Activated T-cell treated with anti-CD3 and anti-CD28 coated beads, Interleukin-2, amount 50 U/mL, for 48 hours (primary cell): ENCODE measurements around the gene RHOBTB3.

Experiments
- DNase-seq, 2 experiments: peaks; one replicate each; pipeline ENCODE4 v3.0.0-alpha.2; 2020

The RHOBTB3 gene

DNA sequence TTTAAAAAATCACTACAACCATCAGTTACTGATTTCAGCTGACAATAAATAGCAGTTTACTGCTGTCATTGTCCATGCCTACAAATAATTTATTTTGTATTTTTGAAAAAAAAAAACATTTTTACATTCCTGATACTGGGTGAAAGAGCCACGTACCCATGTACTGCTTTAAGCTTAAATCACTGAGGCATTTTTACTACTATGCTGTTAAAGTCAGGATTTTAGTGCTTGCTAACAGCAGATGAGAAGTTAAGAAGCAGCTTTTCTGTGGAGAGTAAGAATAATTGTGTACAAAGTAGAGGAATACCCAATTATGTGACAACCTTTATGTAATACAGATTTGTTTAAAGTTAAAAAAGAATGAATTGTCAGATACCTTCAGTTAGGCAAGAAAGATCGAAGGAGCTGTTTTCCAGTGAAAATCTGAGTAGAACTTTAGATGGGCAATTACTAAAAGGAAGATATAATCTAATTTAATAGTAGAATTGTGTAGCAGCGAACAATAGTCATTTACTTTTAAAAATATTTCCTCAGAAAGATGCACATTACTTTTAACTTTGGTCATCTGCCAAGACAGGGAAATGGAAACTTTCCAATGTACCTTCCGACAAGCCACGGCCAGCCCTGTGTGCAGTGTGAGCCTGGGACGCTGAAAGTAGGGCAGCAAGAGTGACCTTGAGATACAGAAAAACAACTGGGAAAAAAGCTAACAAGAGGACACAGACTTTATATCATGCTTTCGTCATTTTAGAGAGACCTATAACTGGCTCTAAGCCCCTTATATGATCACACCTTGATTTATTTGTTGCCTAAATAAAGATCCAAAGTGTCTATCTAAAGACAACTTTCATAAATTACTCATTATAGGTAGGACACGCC, 39.9 kb downstream of the RHOBTB3 start:
- DNase-seq, result no peak

DNA sequence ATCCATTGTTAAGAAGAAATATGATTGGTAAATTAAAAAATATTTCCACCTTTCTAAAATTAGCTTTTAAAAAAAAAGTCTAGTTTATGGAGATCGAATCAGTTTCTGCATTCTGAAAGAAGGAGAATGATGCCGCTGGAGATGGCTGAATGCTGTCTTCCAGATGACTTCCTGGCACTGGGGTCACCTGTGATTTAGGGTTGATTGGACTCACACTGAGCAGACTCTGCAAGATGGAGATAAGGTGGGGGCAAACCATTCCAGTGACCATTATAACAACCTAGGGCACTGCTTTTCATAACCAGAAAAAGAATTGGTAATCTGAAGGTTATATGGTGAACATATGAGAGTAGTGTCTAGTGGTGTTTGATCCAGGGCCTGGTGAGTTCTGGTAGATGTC, 40.8 kb downstream of the RHOBTB3 start:
- no peak for DNase-seq

DNA sequence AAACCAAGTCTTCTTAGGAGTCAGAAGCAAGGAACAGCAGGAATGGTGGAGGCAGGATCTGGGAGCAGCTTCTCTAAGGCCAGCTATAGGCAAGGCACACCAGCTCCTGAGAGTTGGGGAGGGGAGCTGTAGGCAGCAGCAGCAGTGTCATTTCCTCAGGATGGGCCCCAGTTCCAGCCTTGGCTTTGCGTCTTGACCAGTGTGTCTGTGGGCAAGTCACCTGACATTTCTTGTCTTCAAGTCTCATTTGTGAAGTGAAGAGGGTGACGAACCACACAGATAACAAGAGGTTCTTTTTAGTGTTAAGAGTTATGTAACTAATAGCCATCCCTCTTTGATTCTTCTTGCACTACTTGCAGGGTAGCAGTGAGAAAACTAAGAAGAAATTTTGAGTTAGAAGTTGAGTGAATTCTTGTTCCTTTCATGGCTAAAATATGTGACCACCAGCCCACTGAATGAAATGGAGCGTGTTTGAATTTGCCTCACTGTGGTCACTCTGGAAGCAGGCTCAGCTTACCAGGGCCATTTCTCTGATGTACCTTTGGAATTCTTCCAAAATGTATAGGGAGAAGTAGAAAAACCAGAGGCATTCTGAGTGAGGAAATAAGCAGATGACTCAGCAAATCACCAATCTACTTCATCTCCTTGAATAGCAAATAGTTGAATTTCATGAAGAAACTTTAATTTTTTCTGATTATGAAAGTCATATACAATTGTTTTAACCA, 42.4 kb downstream of the RHOBTB3 start:
- no peak for DNase-seq

DNA sequence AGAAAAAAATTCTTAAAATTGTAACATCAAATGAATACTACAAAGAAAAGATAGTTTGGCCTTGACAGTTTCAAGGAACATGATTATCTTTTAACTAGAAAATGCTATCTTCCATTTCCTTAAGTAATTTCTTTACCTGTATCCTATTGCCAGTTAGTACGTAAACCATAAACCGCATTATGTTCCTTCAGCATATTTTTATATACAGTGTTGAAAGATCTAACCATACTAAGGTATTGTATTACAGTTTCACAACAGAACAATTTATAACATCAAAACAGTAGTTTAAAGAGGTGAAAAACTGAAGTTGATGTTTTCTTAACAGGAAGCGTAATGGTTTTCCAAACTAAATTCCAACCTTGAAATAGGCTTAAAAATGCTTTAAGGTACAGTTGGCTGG, 46.3 kb downstream of the RHOBTB3 start:
- DNase-seq, result no peak

DNA sequence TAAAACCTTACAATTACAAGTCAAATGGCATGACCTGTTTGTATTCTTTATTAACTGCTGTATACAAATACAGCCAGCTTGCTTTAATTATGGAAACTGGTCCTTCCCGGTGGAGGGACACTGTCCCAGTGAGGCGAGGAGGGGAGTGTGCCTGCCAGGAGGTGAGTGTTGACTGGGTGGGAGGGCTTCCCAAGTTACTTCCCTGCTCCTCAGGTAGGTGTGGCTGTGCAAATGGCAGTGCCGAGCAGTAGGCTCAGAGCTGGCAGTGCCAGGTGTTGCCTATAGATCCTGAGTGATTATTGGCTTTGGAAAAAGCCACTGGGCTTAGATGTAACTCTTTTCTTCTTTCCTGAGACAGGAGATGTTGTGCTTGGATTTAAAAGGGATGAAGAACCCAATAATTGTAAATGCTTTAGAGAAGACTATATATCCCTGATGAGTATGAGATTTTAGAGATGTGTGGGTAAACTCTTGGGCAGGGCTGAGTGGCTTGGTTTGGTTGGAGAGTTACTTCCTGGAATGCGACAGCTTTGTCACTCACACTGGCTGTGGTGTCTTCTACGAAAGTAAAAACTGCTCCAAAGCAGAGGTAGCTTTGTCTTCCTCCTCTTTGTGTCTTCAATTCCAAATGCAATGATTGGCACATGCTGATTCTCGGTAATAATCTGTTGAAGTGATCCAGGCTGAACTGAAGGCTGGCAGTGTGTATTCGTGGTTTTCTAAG, 47.7 kb downstream of the RHOBTB3 start:
- no peak for DNase-seq

DNA sequence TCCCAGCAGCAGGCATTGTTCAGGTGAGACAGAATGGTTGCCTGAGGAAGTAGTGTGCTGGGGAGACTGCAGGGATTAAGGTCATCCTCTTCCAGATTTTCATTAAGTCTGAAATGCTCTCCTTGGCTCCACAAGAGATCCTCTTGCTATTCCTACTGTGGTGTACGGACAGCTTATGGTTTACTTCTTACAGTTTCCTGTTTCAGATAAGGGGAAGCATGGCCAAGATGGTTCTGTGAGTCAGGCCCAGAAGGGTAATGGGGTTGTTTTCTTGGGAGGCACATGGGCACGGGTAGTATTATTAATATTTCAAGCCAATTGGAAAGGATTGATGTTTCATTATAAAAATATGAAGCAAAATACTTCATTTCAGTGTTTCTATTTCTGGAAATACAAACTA, 48.5 kb downstream of the RHOBTB3 start:
- no peak for DNase-seq

DNA sequence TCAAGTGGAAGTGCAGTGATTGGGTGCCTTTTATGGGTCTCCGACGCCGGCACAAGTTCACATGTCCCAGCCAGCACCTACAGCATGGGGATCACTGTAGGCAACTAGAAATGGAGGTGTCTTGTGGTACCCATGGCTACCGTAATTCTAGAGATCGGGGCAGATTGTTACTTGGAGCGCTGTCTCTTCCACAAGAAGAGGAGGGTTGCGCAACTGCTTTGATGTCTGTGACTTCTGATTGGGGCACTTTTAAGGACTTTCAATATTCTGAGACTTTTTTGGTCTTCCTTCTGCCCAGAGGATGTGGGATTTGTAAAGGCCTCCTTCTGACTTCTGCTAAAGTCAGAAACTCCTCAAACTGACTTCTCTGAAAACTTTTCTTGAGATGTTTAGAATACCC, 49.5 kb downstream of the RHOBTB3 start:
- no peak for DNase-seq

DNA sequence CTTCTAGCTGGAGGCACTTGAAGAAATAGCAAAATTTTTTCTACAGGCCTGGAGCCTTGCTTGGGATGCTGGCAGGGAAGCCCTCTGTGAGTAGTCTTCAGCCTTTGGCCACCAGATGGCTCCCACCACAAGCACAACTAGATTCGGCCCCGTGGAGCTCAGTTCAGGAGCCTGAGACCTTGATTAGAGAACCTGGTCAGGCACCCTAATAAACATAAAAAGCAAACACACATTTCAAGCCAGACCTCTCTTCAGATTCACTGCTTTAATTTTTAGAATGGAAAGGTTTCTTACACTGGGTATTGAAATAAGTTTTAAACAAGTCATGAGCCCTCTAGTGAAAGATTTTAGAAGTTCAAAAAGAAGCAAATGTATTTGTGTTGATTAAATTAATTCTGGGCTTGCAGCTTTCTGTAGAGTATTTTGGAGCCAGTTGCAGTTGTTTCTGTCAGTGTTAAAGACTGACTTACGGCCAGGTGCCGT, 50.0 kb downstream of the RHOBTB3 start:
- DNase-seq, result peak; percentile 77 to 78

DNA sequence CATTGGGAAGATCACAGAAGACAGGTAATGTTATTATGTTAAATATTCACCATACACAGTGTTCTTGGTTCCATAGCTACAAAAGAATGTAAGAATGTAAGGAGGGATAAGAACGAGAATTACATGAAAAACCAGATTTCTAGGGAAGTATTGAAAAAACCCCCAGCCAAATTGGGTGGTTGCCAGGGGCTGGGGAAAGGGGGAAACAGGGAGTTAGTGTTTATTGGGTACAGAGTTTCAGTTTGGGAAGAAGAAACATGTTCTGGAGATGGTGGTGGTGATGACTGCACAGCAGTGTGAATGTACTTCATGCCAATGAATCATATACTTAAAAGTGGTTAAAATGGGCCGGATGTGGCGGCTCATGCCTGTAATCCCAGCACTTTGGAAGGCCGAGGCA, 51.0 kb downstream of the RHOBTB3 start:
- DNase-seq, result no peak

DNA sequence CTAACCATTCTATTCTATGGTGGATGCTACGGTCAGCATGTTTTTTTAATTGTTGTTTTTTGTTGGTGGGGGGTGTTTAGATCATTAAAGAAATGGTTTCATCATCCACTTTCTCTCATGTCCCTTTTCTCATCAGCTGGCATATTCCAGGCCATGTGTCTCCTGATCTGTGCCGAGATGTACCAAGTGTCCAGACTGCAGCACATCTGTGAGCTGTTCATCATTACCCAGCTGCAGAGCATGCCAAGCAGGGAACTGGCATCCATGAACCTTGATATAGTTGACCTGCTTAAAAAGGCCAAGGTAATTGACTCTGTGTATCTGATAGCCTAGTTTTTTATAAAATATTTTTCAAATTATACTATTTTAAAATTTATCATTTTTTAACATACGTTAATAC, 52.5 kb downstream of the RHOBTB3 start:
- no peak for DNase-seq

DNA sequence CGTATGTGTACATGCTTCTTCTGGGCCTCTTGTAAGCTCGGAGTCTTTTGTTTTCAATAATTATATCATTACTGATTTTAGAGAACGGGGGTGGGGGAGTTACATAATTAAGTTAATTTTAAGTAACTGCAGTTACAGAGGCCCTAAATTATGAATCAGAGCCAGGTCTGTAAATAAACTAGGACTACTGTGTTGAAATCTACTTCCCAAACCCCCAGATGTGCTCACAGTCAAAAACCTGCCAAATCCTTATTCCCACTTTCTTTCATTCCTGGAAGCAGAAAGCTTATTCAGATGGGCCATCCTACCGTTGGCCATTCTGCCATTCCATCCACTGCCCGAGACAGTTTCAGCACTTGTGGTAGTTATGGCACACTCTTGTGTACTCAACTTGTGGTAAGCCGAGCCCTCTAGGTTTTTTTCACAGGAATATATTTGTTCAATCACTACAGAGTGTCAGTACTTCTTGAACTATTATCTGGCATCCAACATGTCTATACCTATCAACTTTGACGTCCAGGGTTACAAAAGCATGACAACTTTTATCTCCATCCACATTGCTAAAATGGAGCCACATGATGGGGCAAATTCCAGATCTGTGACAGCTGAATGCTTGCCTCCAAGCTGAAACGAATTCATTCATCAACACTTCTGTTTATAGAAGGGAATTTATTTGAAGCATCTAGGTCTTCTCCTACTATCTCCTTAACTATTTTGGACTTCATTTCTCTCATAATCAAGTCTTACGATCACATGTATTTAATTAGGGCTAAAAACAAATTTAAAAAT, 53.6 kb downstream of the RHOBTB3 start:
- no peak for DNase-seq

DNA sequence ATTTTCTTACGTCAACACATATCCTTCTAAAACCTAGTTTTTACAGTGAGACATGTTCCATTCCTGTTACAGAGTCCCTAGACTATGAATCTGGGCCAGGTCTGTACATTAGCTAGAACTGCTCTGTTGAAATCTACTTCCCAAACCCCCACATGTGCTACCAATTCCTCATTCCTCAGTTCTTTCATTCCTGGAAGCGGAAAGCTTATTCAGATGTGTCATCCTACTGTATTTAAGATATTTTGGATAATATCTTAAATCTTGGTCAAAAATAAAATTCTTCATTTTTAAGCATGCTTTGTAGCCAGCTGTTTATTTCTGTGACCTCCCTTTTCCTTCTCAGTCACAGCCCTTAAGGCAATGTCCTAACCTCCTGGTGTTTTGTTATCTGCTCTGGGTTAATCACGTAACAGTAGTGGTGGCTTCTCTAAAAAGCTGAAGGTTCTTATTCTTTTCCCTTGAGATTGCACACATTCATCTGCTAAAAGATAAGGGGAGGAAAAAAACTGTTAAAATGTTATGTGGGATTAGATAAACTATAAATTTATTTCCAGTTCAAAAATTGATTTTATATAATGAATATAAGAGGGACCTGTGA, 55.8 kb downstream of the RHOBTB3 start:
- no peak for DNase-seq

DNA sequence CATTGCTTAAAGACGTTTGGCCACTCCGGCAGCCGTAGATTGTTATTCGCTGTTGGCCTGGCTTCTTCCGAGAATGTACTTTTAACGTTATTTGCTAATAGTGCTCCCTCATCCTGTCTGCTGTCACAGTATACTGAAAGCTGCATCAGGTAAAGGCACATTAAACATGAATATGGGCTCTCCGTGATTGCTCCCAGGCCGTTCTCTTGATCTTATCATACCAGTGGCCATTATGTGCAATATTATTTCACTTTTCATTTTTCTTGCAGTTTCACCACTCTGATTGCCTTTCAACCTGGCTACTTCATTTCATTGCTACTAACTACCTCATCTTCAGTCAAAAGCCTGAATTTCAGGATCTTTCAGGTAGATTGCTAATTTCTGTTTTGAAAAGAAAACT, 57.4 kb downstream of the RHOBTB3 start:
- no peak for DNase-seq

DNA sequence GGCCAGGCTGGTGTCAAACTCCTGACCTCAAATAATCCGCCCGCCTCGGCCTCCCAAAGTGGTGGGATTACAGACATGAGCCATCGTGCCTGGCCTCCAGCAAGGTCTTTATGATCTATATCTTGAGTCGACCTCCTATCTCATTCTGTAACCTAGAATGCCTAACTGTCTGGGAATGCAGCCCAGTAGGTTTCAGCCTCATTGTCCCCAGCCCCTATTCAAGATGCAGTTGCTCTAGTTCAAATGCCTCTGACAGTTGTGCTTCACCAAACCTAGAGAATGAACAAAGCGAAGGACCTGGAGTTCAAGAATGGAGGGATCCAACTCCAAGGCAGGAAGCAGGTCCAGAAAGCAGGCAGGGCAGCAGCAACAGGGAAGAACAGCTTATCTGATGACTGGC, 60.6 kb downstream of the RHOBTB3 start:
- no peak for DNase-seq

DNA sequence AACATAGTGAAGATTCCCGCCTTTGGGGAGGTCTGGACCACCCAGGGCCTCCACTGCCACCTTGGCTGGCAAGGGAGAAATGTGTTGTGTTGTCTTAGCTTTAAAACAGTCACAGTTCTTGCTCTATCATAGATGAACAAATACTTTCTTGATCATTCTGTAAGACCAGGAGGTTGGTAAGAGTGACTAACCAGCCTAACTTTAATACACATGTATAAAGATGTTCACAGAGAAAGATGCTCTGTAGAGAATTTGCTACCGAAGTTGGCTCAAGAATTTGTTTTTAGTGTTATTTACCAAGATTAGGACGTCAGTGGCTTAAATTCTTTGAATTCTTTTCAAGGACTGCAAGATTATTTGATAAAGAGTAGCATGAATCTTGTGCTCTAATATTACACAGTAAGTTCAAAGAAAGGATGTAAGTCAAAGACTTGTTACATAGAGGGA, 63.0 kb downstream of the RHOBTB3 start:
- no peak for DNase-seq

DNA sequence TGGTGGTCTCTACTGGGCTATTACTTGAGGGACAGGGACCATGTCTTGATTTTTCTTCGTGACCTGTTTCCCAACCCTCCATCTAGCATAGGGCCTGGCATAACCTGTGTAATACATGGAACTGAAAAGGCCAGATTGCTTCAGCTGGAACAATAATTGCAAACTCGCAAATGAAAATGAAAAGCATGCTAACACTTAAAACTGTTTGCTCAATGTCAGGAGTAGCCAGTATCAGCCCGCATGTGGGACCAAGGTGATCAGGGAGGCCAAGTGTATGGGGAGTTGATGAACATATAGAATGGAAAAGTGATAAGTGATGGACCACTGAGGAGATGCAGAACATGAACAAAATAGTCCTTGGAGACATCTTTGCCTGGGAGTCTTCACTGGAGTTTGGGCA, 66.2 kb downstream of the RHOBTB3 start:
- no peak for DNase-seq

DNA sequence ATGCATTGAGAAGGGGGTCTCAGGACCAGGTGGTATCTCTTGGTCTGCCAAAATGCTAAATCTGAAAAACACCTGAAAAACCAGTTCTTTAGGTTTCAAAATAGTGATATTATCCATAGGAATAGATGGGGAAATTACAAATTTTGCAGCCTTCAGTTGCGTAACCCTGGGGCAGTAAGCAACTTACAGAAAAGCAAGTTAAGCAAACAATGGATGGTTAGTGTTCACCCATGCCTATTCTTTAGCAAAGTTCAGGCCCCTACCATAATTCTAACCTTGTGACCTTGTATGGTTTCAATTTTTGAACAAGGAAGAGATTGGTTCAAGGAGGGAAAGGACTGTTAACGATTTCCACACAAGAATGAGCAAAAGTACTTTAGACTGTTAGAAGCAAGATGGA, 66.9 kb downstream of the RHOBTB3 start:
- no peak for DNase-seq

DNA sequence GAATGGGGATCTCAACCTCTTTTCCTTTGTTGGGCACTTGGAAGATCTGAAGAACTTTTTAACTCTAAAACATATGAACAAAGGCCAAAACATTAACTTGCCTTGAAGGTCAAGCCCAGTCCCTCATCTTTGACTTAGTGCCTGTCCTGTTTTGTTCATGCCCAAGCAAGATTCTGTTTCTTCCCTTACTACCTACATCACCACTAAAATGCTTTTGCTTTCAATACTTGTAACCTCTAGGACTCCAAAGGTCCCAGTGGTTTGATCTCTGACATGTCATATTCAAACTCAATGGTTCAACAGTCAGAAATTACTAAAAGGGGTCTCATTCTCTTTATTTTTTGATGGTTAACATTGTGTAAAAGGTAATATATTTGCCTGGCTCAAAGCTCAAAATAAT, 67.4 kb downstream of the RHOBTB3 start:
- no peak for DNase-seq

DNA sequence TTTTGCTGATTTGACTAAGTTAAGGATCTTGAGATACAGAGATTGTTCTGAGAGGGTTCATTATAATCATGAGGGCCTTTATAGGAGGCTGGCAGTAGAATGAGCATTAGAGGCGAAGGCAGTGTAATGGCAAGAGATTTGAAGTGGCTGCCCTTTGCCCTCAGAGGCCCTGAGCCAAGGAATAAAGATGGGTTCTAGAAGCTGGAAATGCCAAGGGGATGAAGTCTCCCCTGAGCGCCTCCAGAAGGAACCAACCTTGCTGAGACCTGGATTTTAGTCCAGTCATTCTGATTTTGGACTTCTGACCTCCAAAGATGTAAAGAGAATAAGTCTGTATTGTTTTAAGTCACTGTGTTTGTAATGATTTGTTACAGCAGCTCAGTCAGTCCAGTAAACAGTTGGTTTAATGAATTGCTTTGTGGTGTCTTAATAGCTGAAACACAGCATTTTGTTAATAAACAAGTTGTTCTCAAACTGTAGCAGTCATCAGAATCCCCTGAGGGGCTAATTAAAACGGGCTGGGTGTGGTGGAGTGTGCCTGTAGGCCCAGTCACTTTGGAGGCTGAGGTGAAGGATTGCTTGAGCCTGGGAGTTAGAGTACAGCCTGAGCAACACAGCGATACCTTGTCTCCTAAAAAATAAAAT, 68.2 kb downstream of the RHOBTB3 start:
- DNase-seq, result no peak

DNA sequence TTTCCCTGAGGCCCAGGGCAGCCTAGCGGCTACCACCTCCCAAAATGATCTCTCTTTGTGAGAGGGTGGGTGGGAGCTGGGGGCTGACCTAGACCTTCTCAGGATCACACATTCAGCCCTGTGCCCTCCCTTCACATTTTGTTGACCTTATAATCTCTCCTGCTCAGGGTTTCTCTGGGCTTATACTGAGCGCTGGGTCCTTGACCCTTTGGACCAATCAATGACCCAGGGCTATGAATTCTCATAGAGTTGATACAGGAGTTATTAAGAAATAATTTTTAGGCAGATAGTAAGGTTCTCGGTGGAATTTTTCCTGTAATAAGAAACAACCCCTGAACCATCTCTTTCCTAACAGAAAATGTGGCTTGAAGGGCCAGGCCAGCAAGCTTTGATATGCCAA, 69.4 kb downstream of the RHOBTB3 start:
- no peak for DNase-seq

DNA sequence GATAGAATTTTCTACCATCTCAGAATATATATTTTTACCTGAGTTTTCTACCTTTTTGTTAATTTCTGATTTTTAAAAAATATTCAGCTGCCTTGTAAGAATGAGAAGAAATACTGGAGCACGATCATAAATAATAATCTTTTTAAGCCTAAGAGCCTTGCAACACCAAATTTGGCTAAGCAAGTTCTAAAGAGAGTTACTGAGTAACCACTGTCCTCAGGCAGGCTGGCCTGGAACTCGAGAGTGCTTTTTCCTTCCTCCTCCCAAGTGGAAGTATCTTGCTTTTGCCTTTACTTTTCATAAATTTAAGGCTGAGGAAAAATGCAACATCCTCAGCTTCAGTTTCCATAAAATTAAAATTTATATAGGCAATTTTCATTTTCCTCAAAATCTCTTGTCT, 70.4 kb downstream of the RHOBTB3 start:
- DNase-seq, result no peak

DNA sequence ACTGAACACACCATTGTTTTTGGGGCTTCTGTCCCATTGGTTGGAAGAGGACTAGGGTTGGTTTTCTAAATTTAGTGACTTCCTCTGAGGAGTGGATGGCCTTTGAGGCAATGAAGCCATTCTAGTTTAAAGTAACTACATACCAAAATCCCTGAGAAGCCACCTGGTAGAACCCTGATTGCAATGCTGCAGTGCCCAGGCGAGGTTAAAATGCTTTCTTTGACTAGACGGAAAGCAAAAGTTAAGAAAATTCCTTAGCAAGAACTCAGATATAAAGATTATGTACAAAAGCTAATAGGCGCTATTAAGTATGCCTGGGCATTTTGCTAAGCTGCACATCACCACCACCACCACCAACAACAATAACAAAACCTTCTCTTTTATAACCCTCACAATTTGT, 70.8 kb downstream of the RHOBTB3 start:
- DNase-seq, result no peak
